ENCODE measurements around the gene AOPEP.

Gene AOPEP

DNA sequence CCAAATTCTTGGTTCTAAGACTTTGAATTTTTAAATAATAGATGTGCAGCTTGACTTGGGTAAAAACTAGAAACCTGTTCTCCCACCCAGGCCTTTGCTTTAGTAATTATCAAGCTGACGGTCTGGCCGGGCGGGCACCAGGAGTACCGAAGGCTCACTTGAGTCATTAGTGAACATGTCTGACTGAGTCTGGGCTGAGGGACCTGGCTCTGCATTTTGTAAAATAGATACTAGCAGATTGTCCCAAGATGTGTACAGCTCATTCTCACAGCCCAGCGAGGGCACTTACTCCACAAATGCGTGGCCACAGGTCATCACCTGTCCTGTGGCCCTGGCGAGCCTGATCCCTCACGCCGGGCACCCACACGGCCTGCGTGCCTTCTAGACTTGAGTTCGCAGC is 374.8 kb downstream of the AOPEP start:
- Histone ChIP-seq H3K9ac (no peak overlapping the region), H3K79me2 (no peaks in the 10 kb centered on the region), H3K27ac (no peak overlapping the region)

DNA sequence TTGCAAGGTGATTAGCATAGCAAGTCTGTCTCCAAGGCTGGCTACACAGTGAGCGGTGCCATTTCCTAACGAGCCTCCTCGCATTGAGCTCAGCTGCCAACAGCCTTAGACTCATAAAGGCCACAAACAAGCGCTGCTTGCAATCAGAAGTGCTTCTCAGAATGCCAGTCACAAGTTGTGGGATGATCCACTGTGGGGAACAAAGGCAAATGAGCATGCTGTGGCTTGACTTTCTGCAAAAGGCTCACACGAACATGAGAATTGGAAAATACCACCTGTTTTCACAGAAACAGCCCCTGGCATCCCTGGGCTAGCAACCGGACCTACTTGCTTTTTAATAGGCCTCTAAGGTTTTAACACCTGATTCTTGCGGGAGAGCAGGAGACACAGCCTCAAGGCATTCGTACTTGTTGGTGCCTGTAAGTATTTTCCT is 375.5 kb downstream of the AOPEP start:
- no peak overlapping the region for H3K4me2 ChIP-seq (ENCODE audit: low read length)
- no peak overlapping the region for H3K9ac ChIP-seq

More for the DNA sequence above, 374.8 kb downstream of the AOPEP start:
- Histone ChIP-seq H3K36me3 (ENCODE audit: control insufficient read depth, insufficient read depth, low read length) (no peaks in the 10 kb centered on the region), H3K27me3 (ENCODE audit: control insufficient read depth, insufficient read depth, low read length) (no peaks in the 10 kb centered on the region), H2AFZ (no peak overlapping the region), H3K4me3 (ENCODE audit: low read depth, low read length) (no peak overlapping the region), H3K4me1 (peaks cover 4% of the 10 kb centered on the region), H3K4me2 (ENCODE audit: low read length) (no peak overlapping the region), H3K9me3 (ENCODE audit: control insufficient read depth, low read length) (no peaks in the 10 kb centered on the region)
- TF ChIP-seq, protein P1, sequence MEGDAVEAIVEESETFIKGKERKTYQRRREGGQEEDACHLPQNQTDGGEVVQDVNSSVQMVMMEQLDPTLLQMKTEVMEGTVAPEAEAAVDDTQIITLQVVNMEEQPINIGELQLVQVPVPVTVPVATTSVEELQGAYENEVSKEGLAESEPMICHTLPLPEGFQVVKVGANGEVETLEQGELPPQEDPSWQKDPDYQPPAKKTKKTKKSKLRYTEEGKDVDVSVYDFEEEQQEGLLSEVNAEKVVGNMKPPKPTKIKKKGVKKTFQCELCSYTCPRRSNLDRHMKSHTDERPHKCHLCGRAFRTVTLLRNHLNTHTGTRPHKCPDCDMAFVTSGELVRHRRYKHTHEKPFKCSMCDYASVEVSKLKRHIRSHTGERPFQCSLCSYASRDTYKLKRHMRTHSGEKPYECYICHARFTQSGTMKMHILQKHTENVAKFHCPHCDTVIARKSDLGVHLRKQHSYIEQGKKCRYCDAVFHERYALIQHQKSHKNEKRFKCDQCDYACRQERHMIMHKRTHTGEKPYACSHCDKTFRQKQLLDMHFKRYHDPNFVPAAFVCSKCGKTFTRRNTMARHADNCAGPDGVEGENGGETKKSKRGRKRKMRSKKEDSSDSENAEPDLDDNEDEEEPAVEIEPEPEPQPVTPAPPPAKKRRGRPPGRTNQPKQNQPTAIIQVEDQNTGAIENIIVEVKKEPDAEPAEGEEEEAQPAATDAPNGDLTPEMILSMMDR (IDR thresholded peaks at IDR 0.05), result no peak

DNA sequence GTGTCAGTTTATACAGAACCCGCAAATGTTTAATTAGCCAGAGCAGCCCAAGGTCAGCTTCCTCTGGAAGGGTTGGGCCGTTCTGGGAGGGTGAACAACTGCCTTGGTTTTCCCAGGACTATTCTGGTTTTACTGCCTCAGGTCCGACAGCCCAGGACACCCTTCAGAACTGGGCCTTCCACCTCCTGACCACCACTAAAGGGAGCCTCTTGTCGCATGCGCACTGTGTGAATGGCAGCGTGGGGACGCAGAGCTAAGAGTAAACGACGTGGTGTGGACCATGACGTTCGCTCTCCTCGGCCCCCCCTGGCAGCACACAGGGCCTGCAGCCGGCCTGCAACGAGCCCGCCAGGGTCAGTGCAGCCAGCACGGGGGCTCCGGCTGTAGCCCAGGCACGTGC is 376.1 kb downstream of the AOPEP start:
- no peaks in the 10 kb centered on the region for H3K36me3 ChIP-seq (ENCODE audit: control insufficient read depth, insufficient read depth, low read length)
- no peak overlapping the region for H3K4me3 ChIP-seq (ENCODE audit: low read depth, low read length)
- TF ChIP-seq, protein P1 (IDR thresholded peaks at IDR 0.05), result no peak
- H3K27me3 ChIP-seq (ENCODE audit: control insufficient read depth, insufficient read depth, low read length), result no peaks in the 10 kb centered on the region
- no peak overlapping the region for H3K9ac ChIP-seq
- no peak overlapping the region for H3K4me2 ChIP-seq (ENCODE audit: low read length)
- H3K27ac ChIP-seq, result no peak overlapping the region
- no peaks in the 10 kb centered on the region for H3K9me3 ChIP-seq (ENCODE audit: control insufficient read depth, low read length)
- no peaks in the 10 kb centered on the region for H3K79me2 ChIP-seq
- H3K4me1 ChIP-seq, result peaks cover 4% of the 10 kb centered on the region
- H2AFZ ChIP-seq, result no peak overlapping the region

More for the DNA sequence above, 375.5 kb downstream of the AOPEP start:
- TF ChIP-seq, protein P1 (IDR thresholded peaks at IDR 0.05), result no peak
- no peaks in the 10 kb centered on the region for H3K36me3 ChIP-seq (ENCODE audit: control insufficient read depth, insufficient read depth, low read length)
- no peak overlapping the region for H2AFZ ChIP-seq
- H3K79me2 ChIP-seq, result no peaks in the 10 kb centered on the region
- H3K27ac ChIP-seq, result no peak overlapping the region
- H3K4me3 ChIP-seq (ENCODE audit: low read depth, low read length), result no peak overlapping the region
- H3K9me3 ChIP-seq (ENCODE audit: control insufficient read depth, low read length), result no peaks in the 10 kb centered on the region
- H3K4me1 ChIP-seq, result peaks cover 4% of the 10 kb centered on the region
- no peaks in the 10 kb centered on the region for H3K27me3 ChIP-seq (ENCODE audit: control insufficient read depth, insufficient read depth, low read length)

DNA sequence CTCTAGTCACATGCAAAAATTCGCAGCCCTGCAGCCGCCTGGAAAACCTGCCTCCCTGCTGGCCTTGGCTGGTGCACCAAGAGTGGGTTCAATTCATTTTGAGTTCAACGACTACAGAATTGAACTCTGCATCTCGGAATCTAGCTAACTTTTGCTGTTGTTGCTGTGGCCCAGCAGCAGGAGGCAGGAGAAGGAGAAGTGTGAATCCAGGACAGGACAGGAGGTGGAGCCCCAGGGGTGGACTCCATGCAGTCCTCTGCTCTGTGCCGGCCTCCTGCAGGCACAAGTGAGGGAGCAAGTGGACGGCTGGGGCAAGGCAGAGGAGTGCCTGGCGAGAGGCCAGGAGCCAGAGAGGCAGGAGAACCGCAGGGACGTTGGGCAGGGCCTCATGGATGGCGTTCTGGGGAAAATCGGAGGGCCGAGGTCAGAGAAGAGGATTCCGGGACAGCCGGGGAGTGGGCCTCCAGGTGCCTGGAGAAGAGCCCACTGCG is 376.8 kb downstream of the AOPEP start:
- no peak overlapping the region for H3K27ac ChIP-seq
- no peaks in the 10 kb centered on the region for H3K79me2 ChIP-seq
- no peak overlapping the region for H3K4me2 ChIP-seq (ENCODE audit: low read length)
- H3K36me3 ChIP-seq (ENCODE audit: control insufficient read depth, insufficient read depth, low read length), result no peaks in the 10 kb centered on the region
- H3K4me1 ChIP-seq, result peaks cover 2% of the 10 kb centered on the region
- H3K4me3 ChIP-seq (ENCODE audit: low read depth, low read length), result no peak overlapping the region
- H3K9me3 ChIP-seq (ENCODE audit: control insufficient read depth, low read length), result no peaks in the 10 kb centered on the region
- H3K9ac ChIP-seq, result no peak overlapping the region
- TF ChIP-seq, protein P1 (IDR thresholded peaks at IDR 0.05), result no peak
- no peak overlapping the region for H2AFZ ChIP-seq
- H3K27me3 ChIP-seq (ENCODE audit: control insufficient read depth, insufficient read depth, low read length), result no peaks in the 10 kb centered on the region

DNA sequence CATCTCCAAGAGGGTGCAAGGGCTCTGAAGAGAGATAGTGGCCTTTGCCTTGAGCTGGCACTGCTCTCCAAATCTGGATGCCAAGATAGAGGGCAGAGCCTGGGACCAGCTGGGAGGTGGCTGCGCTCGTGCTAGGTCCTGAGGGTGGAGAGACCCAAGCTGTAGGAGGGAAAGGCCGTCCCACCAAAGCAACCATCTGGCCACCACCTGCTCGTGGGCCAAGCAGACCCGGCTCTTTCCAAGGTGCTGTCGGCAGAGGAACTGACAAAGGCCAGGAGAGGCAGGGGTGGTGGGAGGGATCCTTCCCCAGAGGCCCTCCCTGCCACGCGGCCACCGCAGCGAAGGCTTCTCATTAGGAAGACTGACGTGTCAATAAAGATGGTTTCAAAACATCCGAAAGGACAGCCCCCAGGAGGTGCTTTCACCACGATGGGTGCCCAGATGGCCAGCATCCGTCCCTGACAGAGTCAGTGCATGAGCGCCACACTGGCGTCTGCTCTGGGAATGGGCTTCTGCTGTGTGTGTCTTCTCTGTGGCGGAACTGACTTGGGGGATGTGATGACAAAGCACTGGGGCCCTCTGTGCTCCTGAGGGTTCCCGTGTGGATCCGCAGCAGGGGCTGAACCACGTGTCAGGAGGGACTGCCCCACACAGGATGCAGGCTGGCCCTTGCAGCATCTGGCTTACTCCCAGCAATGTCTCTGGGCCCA is 377.5 kb downstream of the AOPEP start:
- no peak overlapping the region for H2AFZ ChIP-seq
- TF ChIP-seq, protein P1 (IDR thresholded peaks at IDR 0.05), result no peak
- no peaks in the 10 kb centered on the region for H3K79me2 ChIP-seq
- H3K4me3 ChIP-seq (ENCODE audit: low read depth, low read length), result no peak overlapping the region
- no peak overlapping the region for H3K4me2 ChIP-seq (ENCODE audit: low read length)
- H3K4me1 ChIP-seq, result no peaks in the 10 kb centered on the region
- no peak overlapping the region for H3K9ac ChIP-seq
- no peaks in the 10 kb centered on the region for H3K27me3 ChIP-seq (ENCODE audit: control insufficient read depth, insufficient read depth, low read length)
- no peaks in the 10 kb centered on the region for H3K9me3 ChIP-seq (ENCODE audit: control insufficient read depth, low read length)
- no peak overlapping the region for H3K27ac ChIP-seq
- no peaks in the 10 kb centered on the region for H3K36me3 ChIP-seq (ENCODE audit: control insufficient read depth, insufficient read depth, low read length)
